GF-D8 (cell line): ENCODE results near the gene RAVER2.

Experiments
- DNase-seq: peaks from one replicate; lab custom pipeline; 2025; lab: John Stamatoyannopoulos, UW

RAVER2 gene

DNA sequence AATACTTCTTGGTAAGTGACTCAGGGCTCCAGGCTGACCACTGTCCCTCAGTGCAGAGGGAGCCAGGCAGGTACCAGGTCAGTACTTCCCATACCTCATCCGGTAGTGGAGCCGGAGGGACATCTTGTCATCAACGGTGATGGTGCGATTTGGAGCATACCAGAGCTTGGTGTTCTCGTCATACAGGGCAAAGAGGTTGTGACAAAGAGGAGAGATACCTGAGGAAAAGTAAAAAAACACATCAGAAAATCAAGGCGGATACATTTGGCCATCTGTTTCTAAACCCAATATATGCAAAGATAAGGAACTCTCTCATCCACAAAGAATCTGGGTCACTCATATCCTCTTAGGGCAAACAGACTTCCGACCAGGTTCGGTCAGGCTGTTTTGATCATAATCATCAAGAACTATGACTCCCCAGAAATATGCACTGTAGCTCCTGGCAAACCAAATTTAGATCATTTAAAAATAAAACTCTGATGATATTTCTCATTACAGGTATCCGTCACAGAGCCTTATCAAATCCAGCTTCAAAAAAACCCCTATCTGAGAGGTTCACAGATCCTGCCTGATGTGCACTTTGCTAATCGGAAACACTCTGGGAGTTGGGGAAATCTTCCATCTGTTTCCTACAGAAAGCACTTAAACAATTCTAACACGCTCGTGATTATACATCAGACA is 134.2 kb downstream of the RAVER2 start:
- no peak for DNase-seq

DNA sequence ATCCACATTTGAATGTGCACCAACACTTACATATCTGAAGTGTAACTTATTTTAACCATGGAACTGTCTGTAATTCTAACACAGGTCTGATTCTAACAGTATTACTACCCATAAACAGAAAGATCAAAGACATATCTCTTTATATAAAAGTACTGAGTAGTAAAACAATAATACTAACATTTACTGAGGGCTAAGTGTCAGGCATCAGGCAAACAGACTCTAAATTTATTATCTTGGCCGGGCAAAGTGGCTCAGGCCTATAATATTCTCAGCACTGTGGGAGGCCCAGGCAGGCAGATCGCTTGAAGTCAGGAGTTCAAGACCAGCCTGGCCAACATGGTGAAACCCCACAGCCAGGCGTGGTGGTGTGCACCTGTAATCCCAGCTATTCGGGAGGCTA is 135.6 kb downstream of the RAVER2 start:
- no peak for DNase-seq

DNA sequence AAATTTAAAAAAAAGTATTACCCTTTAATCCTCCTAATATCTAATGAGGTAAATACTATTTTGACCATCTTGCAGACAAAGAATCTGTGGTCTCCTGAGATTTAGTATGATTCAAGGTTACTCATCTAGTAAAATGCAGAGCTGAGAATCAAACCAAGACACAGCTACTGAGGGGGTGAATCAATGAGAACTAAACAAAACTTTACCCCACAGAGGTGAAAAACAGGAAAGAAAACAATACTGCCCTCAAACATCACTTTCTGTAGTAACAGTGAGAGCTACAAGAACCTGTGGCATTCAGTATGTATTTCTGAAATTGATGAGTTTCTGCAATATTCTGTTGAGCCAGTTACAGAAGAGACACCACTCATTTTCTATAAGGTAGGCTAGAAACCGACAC is 136.4 kb downstream of the RAVER2 start:
- DNase-seq, result no peak
